Measurements from ENCODE around the gene GPRIN3.

Gene GPRIN3

DNA sequence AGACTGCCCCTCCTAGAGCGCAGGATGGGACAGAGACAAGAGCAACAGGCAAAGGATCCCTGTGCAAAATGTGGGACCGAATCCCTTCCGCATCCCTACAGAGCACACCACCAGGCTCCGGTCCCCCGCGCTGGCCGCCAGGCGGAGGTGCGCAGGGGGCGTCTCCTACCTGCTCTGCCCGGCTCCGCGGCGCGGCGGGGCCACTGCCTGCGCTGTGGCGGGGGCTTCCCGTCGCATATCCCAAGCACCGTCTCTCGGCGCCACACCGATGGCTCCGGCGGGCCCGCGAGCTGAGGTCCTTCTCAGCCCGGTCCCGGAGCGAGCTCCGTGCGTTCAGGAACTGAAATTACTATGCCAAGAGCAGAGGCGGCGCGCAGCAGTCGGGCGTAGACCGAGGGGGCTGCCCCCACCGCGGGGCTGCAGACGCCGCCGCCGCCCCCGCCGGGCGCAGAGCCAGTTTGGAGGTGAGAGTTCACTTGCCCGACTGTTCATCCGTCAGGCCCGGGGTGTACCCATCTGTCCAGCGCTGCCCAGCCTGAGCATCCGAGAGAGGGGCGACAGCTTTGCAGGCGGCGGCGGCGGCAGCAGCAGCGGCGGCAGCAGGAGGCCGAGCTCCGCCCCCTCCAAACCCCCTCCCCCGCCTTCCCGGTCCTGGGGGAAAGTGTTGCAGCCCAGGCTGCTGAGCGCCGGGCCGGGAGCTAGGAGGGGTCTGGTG is at the start of gene GPRIN3:
Gene GPRIN3, minus strand, starts transcription at position 355 of the 715 bp plus-strand sequence. CDS start 57,690 bp downstream, outside the sequence.
- DNase-seq (ENCODE audit: low spot score), result peak; percentile 35

DNA sequence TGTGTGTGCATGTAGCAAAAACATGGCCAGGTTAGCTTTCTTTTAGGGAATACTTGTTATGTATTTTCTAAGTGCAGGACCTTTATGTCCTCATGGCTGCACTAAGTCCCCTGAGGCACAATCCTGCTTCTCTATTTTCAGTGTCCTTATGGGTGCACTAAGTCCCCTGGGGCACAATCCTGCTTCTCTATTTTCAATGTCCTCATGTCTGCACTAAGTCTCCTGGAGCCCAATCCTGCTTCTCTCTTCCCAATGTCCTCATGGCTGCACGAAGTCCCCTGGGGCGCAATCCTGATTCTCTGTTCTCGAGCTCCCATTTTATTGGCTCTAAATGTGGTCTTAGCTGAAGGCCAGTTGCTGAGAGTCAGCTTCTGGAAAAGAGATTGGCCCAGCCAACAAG is 49.7 kb upstream of the GPRIN3 start:
- DNase-seq (ENCODE audit: low spot score), result no peak

DNA sequence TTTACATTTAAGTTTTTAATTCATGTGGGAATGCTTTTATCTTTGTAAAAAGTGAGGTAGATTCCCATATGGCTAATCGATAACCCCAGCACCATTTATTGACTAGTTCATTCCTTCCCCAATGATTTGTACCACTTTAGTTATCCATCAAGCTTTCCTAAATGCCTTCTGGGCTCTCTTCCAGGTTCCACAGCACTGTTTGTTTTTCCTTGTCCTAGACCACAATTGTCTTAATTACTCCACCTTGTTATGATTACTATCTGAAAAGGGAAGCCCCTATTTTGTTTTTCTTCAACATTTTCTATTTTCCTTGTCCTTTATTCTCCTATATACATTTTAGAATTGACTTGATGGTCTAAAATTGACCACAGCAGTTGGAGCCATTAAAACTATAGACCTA is 48.5 kb upstream of the GPRIN3 start:
- no peak for DNase-seq (ENCODE audit: low spot score)

DNA sequence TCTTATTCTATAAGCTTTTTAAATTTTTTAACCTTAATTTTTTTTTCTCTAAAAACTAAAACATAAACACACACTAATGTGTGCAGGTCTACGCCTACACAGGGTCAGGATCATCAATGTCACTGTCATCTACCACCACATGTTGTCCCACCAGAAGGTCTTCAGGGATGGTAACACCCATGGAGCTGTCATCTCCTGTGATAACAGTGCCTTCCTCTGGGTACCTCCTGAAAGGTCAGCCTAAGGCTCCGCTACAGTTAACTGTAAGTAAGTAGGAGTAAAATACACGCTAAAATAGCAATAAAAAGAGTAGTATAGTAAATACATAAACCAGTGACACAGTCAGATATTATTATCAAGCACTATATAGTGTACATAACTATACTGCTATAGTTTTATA is 45.9 kb upstream of the GPRIN3 start:
- DNase-seq (ENCODE audit: low spot score), result no peak

DNA sequence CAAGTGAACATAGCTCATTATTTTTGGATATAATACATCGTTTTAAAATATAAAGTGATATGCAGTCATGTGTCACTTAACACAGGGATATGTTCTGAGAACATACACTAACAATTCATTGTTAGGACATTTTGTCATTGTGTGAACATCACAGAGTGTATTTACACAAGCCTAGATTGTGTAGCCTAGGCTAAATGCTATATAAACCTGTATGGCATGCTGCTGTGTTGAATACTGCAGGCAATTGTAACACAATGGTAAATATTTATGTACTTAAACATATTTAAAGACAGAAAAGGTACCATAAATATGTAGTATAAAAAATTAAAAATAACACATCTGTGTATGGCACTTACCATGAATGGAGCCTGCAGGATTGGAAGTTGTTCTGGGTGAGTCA is 44.9 kb upstream of the GPRIN3 start:
- DNase-seq (ENCODE audit: low spot score), result no peak

DNA sequence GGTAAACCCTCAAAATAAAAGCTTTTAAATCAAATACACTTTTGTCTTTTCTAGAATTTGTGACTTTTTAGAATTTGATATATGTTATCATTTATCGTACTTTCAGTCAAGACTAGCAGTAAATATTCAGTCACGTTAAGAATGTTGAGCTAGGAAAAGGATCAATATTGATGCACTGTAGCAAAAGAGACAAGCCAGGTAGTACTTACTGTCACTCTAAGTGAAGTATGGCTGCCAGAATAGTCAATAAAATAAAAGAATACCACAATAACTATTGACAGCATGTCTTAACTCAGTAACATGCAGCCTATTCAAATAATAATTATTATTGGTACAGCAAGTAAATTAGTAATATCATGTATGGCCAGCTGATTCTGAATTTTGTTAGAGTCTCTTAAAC is 43.6 kb upstream of the GPRIN3 start:
- no peak for DNase-seq (ENCODE audit: low spot score)

DNA sequence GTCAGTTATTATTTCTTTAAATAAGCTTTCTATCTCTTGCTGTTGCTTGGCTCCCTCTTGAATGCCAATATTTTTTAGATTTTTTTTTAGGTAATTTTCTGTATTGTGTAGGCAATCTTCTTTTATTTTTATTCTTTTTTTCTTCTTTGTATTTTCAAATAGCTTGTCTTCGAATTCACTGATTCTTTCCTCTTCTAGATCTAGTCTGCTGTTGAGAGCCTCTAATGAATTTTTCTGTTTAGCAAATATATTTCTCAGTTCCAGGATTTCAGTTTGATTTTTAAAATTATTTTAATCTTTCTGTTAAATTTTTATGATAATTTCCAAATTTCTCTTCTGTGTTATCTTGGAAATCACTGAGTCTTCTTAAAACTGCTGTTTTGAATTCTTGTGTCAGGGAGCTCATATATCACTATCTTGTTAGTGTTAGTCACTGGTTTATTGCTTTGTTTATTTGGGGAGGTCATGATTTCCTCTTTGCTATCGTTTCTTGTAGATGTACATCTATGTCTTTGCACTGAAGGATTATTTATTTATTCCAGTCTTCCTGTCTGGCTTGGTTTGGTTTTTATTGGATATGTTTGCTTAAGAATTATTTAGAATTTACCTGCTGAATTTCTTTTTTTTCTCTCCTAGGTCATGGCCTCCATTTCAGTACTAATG is 39.9 kb upstream of the GPRIN3 start:
- no peak for DNase-seq (ENCODE audit: low spot score)

DNA sequence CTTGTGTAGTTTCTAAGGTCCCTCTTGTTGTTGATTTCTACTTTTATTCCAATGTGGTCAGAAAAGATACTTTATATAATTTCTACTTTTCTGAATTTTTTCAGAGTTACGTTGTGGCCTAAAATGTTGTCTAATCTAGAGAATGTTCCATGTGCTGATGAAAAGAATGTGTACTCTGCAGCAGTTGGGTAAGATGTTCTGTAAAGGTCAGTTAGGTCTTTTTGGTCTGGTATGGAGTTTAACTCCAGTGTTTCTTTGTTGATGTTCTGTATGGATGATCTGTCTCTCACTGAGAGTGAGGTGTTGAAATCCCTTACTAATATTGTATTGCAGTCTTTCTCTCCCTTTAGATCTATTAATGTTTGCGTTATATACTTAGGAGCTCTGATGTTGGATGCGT is 37.0 kb upstream of the GPRIN3 start:
- DNase-seq (ENCODE audit: low spot score), result no peak

DNA sequence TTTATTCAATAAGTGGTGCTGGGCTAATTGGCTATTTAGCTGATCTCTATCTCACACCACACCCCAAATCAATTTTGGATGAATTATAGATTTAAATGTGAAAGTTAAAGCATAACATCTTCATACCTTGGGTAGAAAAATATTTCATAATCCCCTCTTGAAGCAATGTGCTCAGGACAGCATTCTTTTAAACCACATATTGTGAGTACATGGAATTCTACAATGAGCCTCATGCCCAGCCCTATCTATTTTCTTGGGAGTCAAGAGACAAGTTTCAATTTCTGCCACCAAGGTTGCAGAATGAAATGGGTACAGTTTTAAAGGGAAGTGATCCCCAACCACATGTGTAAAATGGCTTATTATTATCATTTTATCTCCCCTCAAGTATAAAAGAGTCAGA is 30.6 kb upstream of the GPRIN3 start:
- no peak for DNase-seq (ENCODE audit: low spot score)

DNA sequence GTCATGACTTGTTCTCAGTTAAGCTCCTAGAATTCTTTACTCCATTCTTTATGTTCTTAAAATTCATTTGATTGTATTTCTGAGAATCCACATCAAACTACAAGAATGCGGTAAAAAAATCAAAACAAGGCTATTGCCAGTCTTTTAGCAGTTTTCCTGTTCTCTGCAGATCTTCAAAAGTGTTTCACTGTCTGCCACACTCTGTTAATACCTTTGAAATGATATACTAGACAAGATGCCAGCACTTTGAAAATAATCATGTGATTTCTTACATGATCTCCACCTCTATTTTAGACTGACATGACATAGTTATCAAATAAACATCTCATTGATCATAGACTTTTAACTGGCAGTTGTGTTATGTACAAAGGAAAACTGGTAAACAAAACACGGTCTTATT is 30.1 kb upstream of the GPRIN3 start:
- DNase-seq (ENCODE audit: low spot score), result no peak

DNA sequence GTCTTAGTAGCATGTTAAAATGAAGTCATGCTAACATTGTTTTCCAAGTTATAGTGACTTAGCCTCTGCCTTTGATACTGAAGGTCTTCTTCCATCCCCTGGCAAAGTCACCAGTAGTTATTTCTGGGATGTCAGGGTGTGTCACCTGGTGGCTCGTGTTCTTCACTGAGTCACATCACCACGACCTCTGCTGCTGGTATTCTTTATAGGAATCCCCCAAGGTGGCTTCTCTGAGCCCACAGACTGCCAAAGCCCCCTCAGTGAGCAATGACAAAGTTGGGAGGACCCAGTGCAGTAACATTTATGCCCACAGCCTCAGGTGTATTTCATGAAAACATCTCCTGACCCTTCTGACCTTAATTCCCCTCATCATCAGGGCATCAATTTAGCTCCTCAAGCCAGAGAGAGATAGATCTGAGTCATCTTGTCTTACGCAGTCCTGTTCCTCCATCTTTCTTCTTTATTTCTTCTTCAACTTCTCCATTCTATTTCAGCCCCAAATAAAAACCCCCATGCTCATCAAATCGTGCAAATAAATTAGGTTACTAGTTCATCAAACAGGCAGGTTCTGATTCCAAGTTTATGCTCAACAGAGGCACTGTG is 29.3 kb upstream of the GPRIN3 start:
- no peak for DNase-seq (ENCODE audit: low spot score)

DNA sequence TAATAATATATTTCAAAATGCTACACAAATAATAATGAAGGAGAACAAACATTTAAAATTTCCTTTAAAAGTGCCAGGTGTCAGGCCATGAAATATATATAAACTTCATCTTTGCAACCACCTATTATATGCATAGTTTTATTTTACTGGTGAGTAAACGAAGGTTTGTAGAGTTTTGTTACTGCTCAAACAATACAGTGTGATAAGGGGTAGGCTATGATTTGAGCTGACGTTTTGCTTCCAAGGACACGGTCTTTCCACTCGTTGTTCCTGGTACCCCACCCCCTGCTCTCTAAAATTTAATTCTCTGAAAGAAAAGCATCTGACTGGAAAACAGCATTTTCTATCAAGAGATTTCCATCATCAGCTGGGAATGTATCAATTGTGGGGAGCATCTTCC is 27.2 kb upstream of the GPRIN3 start:
- no peak for DNase-seq (ENCODE audit: low spot score)

DNA sequence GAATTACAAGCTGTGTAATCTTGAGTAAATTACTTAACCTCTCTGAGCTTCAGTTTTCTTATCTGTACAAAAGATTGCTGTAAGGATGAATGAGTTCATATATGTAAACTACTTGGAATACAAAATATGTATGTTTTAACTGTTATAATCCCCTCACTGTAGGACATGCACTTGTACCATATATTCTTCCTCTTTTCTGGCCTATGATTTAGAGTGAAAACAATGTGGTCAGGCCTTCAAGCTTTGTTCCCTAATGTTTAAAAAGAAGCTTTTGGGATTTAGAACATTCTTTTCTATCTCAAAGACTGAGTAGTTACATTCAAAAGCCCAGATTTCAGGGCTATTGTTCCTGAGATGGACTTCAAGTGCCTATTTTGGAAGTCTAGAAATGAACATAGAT is 26.7 kb upstream of the GPRIN3 start:
- DNase-seq (ENCODE audit: low spot score), result no peak

DNA sequence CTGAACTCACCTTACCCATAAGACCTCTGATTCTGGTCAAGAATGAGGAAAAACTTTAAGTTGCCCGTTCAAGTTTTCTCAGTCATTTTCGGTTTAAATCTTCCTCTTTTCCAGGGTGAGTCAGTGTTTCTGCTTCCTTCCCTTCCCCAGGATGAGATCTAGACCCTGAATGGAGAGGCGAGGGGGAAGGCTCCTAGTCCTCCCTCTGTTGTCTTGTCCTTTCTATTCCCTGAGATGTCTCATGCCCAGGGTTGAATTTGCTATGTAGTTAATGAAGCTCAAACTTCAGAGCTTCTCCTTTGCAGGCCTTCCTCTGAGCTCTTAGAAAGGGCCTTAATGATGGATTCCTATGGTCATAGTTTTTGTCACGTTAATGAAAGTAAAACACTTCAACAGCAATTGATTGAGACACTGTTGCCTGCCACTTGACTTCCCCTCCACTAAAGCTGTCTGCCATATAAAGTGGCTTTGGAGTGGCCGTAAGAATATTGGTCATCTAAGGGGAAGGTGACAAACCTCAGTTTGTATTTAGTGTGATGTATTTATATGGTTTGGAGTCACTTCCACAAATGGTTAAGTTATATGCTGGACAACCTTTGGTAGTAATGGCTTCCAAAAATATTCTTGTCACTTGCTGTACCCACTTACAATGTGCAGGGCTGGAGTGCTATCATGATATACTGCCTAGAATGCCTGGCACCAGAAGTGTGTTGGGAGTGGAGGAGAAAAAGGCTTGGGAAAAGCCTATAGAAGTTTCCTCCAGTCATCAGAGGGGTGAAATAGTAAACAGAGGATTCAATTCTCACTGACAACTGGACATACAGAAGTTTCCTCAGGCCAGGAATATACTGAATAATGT is 24.3 kb upstream of the GPRIN3 start:
- DNase-seq (ENCODE audit: low spot score), result no peak

DNA sequence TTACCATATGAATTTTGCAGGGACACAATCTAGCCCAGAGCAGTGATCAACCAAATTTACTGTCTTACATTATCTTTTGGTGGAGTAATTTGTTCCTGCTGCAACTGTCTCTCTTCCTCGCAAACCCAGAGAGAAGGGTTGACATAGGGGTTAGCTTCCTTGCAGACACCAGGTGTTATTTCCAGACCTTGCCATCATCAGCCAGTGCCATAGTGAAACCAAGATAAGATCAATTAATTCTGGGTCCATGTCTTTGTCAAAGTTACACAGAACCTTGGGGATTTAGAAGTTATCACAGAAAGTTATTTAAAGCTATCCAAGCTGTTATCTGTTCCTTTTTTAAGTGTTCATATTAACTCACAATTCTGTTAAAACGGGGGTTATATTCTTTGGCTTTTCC is 23.6 kb upstream of the GPRIN3 start:
- no peak for DNase-seq (ENCODE audit: low spot score)

DNA sequence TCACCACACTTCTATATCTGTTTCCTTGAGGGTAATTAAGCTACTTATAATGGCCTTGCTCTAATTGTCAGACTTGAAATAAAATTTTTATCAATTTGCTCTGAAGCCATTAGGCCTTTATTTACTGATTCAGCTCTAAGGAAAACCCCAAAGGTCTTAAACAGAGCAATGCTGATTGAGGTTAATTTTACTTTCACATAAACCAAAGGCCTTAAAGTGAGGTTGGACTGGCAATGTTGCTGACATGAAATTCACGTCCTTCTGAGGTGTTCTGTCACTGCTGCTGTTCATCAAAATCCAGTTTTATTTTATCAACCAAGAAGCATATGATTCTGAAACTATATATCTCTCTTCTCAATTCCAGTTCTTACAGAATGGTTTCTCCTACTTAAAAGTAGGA is 21.7 kb upstream of the GPRIN3 start:
- no peak for DNase-seq (ENCODE audit: low spot score)

DNA sequence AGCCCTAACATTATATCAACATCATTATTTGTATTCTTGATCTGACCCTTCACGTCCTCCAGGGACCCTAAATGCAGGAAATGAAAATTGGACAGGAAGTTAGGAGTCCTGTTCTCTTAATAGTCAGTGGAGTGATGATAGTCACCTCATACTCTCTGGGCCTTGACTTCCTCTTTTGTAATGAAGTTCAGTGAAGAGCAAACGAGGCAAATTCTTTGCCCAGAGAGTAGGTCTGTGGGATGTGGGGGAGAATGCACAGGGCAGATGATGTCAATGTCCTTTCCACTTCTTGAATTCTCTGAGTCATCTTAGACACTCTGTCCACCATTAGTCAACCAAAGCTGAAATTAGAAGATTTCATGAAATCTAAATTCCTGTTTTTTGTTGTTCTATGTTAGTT is 17.1 kb upstream of the GPRIN3 start:
- peak; percentile 87 for DNase-seq (ENCODE audit: low spot score)

DNA sequence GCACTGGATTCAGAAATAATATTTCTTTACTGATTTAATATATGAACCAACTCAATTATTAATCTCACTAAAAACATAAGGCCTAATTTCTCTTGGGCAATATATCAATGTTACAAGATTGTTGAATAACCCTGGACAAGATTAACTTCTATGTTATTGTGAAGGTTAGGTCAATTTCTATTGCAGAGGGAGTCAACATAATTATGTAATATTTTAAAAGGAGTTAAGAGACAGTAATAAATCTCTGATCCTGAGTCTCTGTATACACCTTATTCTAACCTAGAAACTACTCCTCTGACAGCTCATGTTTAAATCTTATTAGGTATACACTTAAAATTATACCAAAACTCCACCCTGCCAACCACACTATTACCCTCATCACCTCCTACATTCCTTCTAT is 15.1 kb upstream of the GPRIN3 start:
- DNase-seq (ENCODE audit: low spot score), result no peak

DNA sequence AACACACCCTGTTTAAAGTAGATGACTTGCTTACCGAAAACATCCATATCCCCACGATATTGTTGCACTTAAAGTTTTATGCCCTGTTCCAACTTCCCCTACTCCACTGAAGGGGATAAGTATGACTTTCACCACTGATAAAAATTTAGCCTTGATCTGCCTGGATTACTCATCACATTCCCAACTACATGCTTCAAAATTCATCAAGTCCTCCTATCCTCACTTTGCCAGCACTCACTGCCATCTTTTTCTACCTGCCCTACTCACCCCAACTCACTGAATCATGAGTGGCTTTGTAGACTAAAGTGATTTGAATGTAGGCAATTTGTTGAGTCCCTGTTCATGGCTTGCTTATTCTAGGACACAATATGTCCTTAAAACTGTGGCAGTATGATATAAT is 12.2 kb upstream of the GPRIN3 start:
- peak; percentile 43 for DNase-seq (ENCODE audit: low spot score)

DNA sequence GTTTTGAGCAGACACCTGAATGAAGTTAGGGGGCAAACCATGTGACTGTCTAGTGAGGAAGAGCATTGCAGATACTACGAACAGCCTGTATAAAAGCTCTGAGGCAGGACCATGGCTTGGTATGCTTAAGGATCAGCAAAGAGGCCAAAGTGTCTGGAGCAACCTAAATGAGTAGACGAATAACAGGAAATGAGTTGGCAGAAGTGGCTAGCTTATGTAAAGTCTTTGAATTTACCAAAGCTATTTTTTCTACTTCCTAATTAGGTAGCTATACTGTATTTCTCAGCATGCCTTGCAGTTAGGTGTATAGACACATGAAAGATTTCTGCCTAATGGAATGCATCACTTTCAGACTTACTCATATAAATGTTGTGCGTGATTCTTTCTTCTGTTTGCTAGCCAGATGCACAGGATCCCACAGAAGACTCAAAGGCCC is 9.3 kb upstream of the GPRIN3 start:
- DNase-seq (ENCODE audit: low spot score), result peak; percentile 50

DNA sequence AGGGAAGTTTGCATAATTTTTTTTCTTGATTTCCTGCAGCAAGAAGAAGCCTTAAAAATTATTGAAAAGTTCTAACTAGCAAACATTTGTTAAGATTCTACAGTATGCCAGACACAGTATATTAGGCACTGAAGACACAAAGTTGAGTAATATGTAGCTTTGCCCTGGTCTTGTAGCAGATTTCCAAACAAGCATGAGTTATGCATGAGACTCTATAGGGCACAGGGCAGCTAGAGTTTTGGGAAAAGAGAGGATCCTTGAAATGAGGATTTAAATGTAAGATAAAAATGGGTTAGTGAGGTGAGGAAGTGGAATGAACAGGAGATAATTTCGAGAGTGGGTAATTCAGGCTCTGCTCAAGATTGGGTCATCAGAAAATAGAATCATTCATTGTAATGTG is 8.6 kb upstream of the GPRIN3 start:
- DNase-seq (ENCODE audit: low spot score), result no peak

DNA sequence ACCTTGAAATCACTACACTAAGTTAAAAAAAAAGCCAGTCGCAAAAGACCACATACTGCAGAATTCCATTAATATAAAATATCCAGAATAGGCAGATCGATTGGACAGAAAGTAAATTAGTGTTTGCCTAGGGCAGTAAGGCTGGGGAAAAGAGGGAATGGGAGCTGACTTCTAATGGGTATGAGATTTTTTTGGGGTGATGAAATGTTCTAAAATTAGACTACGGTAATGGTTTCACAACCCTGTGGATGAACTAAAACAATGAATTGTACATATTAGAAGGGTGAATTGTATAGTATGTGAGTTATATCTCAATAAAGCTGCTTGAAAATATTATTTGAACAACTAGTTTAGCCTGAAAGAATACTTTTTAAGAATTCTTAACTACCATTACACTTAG is 6.7 kb upstream of the GPRIN3 start:
- no peak for DNase-seq (ENCODE audit: low spot score)

DNA sequence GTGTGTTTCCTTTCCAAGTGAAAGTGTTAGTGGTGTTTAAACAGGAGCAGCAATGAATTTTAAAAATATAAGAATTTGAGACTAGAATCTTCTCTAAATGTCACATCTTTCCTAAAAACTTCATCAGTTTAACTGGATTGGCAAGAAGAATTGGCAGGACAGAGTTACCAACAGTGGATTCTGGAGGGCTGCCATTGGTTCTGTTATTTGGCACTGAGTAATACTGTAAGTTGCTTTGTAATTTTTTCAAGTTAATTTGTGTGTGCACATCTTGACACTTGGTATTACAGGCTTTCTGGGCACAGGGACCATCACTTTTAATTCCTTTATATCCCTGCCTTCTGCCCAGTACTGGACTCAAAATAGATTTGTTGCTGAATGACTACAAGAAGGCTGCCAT is 4.5 kb upstream of the GPRIN3 start:
- no peak for DNase-seq (ENCODE audit: low spot score)
